Measurements from ENCODE around the gene UBE2E2. TPM values are rescaled to one million over a fixed set of nuclear protein-coding genes. Genes with fewer than 3 reads are reported as not detected.

Gene UBE2E2
- total RNA-seq, 1 donor from 2014 or later, result 89.8 TPM

DNA sequence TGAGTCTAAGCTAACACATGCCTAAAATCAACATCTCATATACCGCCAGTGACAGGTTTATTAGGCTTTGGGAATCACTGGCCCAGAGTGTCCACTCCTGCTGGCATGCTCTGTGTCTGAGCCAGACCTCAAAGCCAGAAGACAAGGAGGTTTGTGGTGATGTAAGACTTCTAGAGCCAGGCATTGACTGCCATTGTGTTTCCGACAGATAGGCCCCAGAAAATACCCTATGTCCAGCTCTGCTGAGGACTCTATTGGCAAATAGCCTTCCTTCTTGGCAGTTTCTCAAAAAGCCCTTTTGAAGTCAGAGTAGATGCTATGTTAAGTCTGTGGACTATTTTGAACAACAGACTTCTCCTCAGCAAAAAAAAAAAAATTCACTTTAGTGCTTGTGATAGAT, 420.7 kb downstream of the UBE2E2 start:
- no peak overlapping the region for H3K4me3 Mint-ChIP-seq
- H4K20me1 ChIP-seq (ENCODE audit: low read depth), result no peaks in the 10 kb centered on the region

DNA sequence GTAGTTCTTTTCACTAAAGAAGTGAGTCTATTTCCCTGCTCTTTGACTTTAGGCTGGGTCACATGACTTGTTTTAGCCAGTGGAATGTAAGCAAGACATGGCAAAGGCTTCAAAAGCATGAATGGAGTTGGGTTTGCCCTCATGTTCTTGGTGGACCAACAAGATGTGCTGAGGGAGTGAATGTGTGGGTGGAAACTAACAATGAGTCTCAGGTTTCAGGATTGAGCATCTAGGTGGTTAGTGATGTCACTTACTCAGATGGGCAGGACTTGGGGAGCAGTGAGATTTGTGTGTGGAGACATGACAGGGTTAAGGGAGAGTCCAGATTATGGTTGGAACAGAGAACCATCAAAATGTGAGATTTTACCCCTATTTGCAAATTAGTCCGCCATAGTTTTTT, 421.2 kb downstream of the UBE2E2 start:
- DNase-seq (ENCODE audit: low spot score), result no peak
- TF ChIP-seq, protein P1, sequence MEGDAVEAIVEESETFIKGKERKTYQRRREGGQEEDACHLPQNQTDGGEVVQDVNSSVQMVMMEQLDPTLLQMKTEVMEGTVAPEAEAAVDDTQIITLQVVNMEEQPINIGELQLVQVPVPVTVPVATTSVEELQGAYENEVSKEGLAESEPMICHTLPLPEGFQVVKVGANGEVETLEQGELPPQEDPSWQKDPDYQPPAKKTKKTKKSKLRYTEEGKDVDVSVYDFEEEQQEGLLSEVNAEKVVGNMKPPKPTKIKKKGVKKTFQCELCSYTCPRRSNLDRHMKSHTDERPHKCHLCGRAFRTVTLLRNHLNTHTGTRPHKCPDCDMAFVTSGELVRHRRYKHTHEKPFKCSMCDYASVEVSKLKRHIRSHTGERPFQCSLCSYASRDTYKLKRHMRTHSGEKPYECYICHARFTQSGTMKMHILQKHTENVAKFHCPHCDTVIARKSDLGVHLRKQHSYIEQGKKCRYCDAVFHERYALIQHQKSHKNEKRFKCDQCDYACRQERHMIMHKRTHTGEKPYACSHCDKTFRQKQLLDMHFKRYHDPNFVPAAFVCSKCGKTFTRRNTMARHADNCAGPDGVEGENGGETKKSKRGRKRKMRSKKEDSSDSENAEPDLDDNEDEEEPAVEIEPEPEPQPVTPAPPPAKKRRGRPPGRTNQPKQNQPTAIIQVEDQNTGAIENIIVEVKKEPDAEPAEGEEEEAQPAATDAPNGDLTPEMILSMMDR (IDR thresholded peaks at IDR 0.05), result no peak
- TF ChIP-seq EZH2phosphoT487 (IDR thresholded peaks at IDR 0.05), result no peak
- no peak for TF ChIP-seq EZH2 (IDR thresholded peaks at IDR 0.05)
- H3K9ac ChIP-seq, result no peak overlapping the region
- H3K4me1 ChIP-seq, result no peaks in the 10 kb centered on the region
- H3K9me3 ChIP-seq (ENCODE audit: low read depth), result no peaks in the 10 kb centered on the region
- peaks cover 23% of the 10 kb centered on the region for H3K9me3 Mint-ChIP-seq
- no peak overlapping the region for H3K4me3 Mint-ChIP-seq
- peaks cover 3% of the 10 kb centered on the region for H3K27me3 Mint-ChIP-seq (ENCODE audit: insufficient read depth, low read depth)
- no peak overlapping the region for H3K27ac ChIP-seq
- H3K4me3 ChIP-seq, result no peak overlapping the region
- no peak overlapping the region for H3K4me2 ChIP-seq
- H3K79me2 ChIP-seq (ENCODE audit: low read depth), result no peaks in the 10 kb centered on the region
- peaks cover 4% of the 10 kb centered on the region for H3K36me3 Mint-ChIP-seq
- no peaks in the 10 kb centered on the region for H3K27me3 ChIP-seq
- H3K4me1 Mint-ChIP-seq, result peaks cover under 1% of the 10 kb centered on the region
- no peak overlapping the region for H2AFZ ChIP-seq (replicated peaks)
- no peaks in the 10 kb centered on the region for H3K36me3 ChIP-seq
- no peak overlapping the region for H3K27ac Mint-ChIP-seq
- H4K20me1 ChIP-seq (ENCODE audit: low read depth), result no peaks in the 10 kb centered on the region
- H3F3A ChIP-seq (ENCODE audit: low read depth), result no peaks in the 10 kb centered on the region

More for the DNA sequence above, 420.7 kb downstream of the UBE2E2 start:
- Histone ChIP-seq H3K9me3 (ENCODE audit: low read depth) (no peaks in the 10 kb centered on the region), H3K36me3 (no peaks in the 10 kb centered on the region), H3K4me2 (no peak overlapping the region), H3K4me1 (no peaks in the 10 kb centered on the region), H3F3A (ENCODE audit: low read depth) (no peaks in the 10 kb centered on the region), H3K27ac (no peak overlapping the region), H2AFZ (replicated peaks) (no peak overlapping the region), H3K4me3 (no peak overlapping the region), H3K79me2 (ENCODE audit: low read depth) (no peaks in the 10 kb centered on the region), H3K9ac (no peak overlapping the region), H3K27me3 (no peaks in the 10 kb centered on the region)
- TF ChIP-seq EZH2phosphoT487 (IDR thresholded peaks at IDR 0.05) (no peak), EZH2 (IDR thresholded peaks at IDR 0.05) (no peak)
- TF ChIP-seq, protein P1 (IDR thresholded peaks at IDR 0.05), result no peak
- DNase-seq (ENCODE audit: low spot score), result no peak
- no peaks in the 10 kb centered on the region for H3K4me1 Mint-ChIP-seq
- peaks cover 23% of the 10 kb centered on the region for H3K9me3 Mint-ChIP-seq
- H3K27ac Mint-ChIP-seq, result no peak overlapping the region
- peaks cover 3% of the 10 kb centered on the region for H3K27me3 Mint-ChIP-seq (ENCODE audit: insufficient read depth, low read depth)
- H3K36me3 Mint-ChIP-seq, result peaks cover 4% of the 10 kb centered on the region

DNA sequence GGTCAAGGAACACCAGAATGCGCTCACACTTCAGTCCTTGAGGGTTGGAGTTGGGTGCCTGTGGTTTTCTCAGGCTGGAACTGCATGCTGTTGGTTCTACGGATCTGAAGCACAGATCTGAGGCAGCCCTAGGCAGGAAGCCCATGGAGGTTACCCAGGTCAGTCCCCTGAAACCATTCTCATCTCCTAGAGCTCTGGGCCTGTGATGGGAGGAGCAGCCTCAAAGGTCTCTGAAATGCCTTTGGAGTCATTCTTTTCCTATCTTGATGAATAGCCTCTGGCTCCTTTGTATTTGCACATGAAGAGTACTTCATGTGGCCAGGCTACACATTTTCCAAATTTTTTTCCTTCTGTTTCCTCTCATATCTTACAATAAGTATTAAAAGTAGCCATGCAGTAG, 423.3 kb downstream of the UBE2E2 start:
- Histone ChIP-seq H3K79me2 (ENCODE audit: low read depth) (no peaks in the 10 kb centered on the region), H3K9me3 (ENCODE audit: low read depth) (no peaks in the 10 kb centered on the region), H2AFZ (replicated peaks) (no peak overlapping the region), H4K20me1 (ENCODE audit: low read depth) (no peaks in the 10 kb centered on the region), H3K27ac (no peak overlapping the region), H3K36me3 (no peaks in the 10 kb centered on the region), H3K4me1 (no peaks in the 10 kb centered on the region), H3K4me3 (no peak overlapping the region), H3K4me2 (no peak overlapping the region), H3F3A (ENCODE audit: low read depth) (no peaks in the 10 kb centered on the region), H3K9ac (no peak overlapping the region), H3K27me3 (no peaks in the 10 kb centered on the region)
- Mint-ChIP-seq H3K9me3 (peaks cover 19% of the 10 kb centered on the region), H3K4me3 (no peak overlapping the region), H3K27ac (no peak overlapping the region), H3K4me1 (peaks cover 3% of the 10 kb centered on the region), H3K36me3 (peaks cover 3% of the 10 kb centered on the region), H3K27me3 (ENCODE audit: insufficient read depth, low read depth) (peaks cover 5% of the 10 kb centered on the region)
- DNase-seq (ENCODE audit: low spot score), result no peak
- TF ChIP-seq, protein P1 (IDR thresholded peaks at IDR 0.05), result no peak
- no peak for TF ChIP-seq EZH2phosphoT487 (IDR thresholded peaks at IDR 0.05)
- no peak for TF ChIP-seq EZH2 (IDR thresholded peaks at IDR 0.05)
